NCI-H1092 treated with DMSO at 0.1 percent for 48 hours (cell line): ENCODE measurements around the gene KDM6A.
"Not testable (repeated sequence)": the region's sequence is repeated elsewhere in the genome, so short reads cannot be mapped to it uniquely, and the experiment has no call there.

Source experiments
- DNase-seq: peaks from one replicate; lab custom pipeline; 2025; lab: John Stamatoyannopoulos, UW

KDM6A gene

DNA sequence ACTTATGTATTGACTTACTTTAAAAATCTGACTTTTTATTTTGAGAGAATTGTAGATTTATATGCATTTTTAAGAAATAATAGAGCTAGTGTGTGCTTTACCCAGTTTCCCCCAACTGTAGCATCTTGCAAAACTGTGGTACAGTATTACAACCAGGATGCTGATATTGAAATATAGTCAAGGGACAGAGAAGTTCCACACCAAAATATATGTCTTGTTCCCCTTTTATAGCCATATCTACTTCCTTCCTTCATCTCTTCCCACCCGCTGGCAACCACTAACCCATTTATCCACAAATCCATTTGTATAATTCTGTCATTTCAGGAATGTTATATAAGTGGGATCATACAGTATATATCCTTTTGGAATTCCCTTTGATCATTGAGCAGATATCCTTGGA, 16.8 kb downstream of the KDM6A start:
- DNase-seq: no peak

DNA sequence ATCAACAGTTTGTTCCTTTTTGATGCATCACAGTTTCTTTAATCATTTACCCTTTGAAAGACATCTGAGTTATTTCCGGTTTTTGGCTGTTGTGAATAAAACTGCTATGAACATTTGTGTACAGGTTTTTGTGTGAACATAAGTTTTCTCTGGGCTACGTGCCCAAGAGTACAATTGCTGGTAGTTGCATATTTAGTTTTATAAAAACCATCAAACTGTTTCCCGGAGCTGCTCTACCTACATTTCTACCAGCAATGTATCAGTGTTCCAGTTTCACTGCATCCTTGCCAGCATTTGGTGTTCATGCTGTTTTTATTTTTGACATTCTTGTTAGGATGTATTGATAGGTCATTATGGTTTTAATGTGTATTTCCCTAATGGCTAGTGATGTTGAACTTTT, 17.3 kb downstream of the KDM6A start:
- DNase-seq: no peak

DNA sequence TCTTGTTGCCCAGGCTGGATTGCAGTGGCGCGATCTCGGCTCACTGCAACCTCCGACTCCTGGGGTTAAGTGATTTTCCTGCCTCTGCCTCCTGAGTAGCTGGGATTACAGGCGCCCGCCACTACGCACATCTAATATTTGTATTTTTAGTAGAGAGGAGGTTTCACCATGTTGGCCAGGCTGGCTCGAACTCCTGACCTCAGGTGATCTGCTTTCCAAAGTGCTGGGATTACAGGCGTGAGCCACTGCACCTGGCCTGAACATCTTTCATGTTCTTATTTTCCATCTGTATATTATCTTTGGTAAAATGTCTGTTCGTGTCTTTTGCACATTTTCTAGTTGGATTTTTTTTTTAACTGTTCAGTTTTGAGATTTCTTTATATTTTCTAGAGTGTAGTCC, 17.7 kb downstream of the KDM6A start:
- DNase-seq: not testable (repeated sequence)

DNA sequence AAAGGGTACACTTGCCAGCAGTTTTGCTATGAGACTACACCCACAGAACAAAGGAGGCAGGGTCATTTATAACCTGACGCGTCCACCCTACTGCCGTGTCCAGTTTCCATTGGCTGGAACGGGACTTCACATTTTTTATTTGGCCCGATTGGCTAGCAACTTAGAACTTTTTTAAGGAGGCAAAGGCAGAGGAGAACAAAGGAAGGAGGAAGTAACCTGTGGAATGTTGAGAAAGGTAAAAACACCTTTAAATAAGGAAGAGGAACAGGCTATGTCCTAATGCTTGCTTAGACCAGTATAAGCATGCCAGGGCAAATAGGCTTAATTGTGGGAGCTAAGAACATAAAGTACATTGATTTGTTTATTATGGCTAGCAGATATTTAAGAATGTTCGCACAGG, 18.7 kb downstream of the KDM6A start:
- no peak for DNase-seq

DNA sequence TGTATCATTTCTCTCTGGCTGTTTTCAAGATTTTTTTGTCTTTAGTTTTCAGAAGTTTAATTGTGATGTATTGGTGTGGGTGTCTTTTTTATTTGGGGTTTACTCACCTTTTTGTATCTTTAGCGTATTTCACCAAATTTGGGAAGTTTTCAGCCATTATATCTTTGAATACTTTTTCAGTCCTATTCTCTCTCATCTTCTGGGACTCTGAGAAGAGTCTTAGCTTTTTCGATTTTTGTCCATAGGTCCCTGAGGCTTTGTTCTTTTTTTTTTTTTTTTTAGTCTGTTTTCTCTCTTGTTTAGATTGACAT, 23.8 kb downstream of the KDM6A start:
- DNase-seq: no peak

DNA sequence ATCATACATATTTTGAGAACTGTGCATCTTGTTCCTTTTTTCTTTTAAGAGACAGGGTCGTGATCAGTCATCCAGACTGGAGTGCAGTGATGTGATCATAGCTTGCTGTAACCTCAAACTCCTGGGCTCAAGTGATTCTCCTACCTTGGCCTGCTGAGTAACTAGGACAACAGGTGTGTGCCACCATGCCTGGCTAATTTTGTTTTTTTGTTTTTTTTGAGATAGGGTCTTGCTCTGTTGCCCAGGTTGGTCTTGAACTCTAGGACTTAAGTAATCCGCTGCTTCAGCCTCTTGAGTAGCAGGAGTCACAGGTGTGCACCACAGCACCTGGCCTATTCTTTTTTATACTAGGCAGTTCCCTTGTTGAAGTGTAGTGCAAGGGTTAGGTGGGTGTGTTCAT, 24.6 kb downstream of the KDM6A start:
- DNase-seq: no peak

DNA sequence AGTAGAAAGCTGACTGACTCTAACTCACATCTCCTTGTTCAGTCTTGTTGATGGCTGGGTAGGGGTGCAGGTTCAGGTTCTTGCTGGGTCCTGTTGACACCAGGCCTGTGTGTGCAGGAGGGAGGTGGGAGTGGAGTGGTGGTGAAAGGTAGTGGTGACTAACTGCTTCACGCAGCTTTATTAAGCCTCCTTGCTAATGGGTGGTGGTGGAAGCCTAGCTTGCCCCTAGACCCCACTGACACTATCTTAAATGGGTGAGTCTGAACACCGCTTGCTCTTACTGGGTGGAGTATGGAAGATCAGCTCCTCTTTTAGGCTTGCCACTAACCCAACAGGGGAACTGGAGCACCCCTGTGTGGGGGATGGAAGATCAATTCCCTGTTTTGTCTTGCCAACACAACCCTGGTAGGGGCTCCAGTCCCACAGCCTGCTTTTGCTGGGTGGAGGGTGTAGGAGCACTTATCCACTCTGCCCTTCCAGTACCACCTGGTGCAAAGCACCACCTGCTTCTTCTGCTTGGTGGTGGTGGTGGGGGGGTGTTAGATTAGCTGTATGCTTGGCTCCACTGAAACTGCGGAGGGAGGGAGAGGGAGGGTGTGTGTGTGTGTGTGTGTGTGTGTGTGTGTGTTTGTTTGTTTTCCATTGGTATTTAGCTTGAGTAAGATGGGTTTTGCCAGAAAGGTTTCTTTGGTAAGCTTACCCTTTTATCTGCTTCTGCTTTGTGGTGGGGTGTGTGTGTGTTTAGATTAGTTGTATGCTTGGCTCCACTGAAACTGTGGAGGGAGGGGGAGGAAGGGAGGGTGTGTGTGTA, 25.6 kb downstream of the KDM6A start:
- no peak for DNase-seq

DNA sequence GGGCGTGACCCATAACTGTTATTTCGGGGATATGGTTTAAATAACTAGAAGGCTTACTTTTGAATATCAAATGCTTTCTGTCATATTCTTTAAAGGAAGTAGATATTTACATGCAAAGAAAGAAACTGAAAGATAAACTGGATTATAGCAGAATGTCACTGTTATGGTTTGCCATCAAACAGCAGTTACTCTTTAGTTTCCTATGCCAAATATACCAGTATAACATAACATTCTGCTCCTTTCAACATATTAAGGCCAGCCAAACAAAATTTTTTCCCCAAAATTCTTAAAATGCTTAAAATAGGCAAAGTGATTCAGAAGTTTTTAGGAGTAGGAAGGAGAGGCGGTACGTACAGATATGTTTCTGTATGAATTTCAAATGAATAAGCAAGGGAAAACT, 27.0 kb downstream of the KDM6A start:
- no peak for DNase-seq

DNA sequence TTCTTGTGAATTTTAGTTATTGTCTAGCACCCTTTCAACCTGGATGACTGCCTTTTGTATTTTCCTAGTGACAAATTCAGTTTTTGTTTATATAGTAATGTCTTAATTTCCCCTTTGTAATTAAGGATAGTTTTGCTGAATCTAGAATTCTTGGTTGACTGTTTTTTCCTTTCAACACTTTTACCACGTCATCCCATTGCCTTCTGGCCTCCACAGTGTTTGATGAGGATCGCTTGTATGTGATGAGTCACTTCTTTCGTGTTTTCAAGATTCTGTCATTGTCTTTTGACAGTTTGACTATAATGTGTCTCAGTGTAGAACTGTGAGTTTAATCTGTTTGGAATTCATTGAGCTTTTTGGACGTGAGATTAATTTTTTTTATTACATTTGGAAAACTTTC, 30.1 kb downstream of the KDM6A start:
- no peak for DNase-seq

DNA sequence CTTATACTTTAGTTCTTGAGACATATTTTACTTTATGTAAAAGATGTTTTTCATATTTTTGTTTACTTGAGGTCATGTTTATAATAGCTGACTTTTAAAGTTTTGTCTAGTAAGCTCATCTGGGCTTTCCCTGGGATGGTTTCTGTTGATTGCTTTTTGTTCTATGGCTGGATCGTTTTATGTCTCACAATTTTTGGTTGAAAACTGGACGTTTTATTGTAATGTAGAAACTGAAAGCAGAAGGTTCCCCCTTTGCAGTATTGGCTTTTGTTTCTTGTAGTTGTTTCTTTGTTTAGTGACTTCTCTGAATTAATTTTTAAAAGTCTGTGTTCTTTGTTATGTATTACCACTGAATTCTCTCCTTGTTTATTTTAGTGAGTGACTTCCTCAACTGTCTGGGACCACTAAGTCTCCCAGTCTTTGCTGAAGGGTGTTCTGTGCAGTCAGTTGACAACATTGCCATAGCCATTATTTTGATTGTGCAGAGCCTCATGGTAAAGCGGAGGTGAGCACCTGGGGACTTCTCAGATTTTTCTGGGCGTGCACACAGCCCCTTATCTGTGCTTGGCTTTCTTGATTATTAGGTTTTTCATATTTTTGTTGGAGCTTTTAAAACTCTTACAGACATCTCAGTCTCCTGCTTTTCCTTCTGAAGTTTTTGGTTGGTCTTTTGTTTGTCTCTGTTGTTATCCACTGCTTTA, 31.0 kb downstream of the KDM6A start:
- no peak for DNase-seq

DNA sequence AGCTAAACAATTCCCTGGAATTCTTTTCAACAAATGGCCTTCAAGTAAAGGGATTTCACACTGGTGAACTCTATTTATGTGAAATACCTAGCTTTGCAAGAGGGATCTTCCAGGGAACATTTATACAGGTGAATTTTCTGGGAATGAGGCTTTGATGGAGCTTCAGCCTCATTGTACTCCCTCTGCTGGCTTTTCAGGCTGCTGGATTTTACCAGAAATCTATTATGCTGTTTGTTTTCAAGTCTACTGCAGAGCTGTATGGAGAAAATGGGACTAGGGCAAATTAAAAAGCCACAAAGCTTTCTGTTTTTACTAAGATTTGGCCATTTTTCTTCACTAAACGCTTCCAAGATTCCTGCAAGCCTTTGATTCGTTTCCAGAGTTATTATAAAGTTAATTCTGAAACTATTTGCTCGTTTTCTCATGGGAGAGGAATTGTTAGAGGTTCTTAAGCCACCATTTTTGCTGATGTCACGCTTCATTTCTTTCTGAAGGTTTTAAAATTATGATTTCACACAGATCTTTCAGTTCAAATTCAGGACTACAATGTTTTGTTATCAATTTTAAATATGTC, 31.6 kb downstream of the KDM6A start:
- DNase-seq: no peak

DNA sequence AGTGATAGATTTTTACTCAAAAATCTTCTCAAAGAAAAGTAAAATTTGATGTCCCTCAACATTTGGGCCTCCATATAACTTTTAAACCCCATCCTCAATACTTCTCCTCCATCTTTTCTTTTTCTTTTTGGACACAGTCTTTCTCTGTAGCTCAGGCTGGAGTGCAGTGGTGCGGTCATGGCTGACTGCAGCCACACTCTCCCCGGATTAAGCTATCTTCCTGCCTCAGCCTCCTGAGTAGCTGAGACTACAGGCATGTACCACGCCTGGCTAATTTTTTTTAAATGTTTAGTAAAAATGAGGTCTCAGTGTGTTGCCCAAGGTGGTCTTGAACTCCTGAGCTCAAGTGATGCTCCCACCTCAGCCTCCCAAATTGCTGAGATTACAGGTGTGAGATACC, 33.1 kb downstream of the KDM6A start:
- no peak for DNase-seq

DNA sequence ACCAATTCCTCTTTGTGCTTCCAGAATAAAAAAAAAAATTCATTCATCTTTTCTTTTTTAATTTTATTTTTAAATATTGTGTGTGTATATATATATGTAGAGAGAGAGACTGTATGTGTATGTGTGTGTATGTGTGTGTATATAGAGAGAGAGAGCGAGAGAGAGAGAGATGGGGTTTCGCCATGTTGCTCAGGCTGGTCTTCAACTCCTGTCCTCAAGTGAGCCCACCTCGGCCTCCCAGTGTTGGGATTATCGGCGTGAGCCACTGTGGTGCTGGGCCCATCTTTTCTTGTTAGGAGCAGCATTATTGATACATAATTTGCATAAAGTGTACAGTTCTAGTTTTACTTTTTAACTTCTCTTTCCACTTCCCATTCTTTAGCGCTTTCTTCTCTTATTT, 33.6 kb downstream of the KDM6A start:
- no peak for DNase-seq

DNA sequence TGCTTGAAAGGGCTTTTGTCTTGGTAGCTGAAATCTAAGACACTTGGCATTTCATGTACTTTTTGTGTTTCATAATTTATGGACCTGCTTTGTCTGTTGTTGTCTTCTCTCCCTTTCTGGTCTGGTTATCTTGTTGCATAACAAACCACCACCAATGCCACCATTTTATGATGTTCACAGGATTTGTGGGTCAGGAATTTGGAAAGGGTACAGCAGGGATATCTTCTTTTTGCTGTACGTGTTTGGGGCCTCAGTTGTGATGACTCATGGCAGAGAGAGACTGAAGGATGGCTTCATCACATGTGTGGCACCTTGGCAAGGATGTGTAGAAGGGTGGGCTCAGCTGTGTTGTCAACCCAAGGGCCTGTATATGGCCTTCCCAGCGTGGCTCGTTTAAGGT, 35.2 kb downstream of the KDM6A start:
- no peak for DNase-seq

DNA sequence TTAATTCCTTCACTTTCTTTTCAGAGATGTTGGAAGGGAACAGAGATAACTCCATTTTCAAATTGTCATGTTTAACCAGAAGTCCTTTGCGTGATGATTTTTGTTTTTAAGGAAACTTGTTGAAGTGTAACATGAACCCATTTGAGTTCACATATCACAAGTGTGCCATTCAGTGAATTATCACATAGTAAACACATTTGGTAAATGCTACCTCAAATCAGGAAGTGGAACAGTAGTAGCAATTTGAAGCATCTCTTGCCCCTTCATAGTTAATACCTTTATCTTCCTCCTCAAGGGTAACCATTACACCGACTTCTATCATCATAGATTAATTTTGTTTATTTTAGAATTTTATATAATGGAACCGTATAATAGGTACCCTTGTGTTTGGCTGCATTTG, 35.8 kb downstream of the KDM6A start:
- no peak for DNase-seq

DNA sequence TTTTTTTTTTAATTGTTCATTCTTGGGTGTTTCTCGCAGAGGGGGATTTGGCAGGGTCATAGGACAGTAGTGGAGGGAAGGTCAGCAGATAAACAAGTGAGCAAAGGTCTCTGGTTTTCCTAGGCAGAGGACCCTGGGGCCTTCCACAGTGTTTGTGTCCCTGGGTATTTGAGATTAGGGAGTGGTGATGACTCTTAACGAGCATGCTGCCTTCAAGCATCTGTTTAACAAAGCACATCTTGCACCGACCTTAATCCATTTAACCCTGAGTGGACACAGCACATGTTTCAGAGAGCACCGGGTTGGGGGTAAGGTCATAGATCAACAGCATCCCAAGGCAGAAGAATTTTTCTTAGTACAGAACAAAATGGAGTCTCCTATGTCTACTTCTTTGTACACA, 37.5 kb downstream of the KDM6A start:
- not testable (repeated sequence) for DNase-seq

DNA sequence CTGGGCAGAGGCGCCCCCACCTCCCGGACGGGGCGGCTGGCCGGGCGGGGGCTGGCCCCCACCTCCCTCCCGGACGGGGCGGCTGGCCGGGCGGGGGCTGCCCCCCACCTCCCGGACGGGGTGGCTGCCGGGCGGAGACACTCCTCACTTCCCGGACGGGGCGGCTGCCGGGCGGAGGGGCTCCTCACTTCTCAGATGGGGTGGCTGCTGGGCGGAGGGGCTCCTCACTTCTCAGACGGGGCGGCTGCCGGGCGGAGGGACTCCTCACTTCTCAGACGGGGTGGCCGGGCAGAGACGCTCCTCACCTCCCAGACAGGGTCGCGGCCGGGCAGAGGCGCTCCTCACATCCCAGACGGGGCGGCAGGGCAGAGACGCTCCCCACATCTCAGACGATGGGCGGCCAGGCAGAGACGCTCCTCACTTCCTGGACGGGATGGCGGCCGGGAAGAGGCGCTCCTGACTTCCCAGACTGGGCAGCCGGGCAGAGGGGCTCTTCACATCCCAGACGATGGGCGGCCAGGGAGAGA, 38.1 kb downstream of the KDM6A start:
- DNase-seq: not testable (repeated sequence)

DNA sequence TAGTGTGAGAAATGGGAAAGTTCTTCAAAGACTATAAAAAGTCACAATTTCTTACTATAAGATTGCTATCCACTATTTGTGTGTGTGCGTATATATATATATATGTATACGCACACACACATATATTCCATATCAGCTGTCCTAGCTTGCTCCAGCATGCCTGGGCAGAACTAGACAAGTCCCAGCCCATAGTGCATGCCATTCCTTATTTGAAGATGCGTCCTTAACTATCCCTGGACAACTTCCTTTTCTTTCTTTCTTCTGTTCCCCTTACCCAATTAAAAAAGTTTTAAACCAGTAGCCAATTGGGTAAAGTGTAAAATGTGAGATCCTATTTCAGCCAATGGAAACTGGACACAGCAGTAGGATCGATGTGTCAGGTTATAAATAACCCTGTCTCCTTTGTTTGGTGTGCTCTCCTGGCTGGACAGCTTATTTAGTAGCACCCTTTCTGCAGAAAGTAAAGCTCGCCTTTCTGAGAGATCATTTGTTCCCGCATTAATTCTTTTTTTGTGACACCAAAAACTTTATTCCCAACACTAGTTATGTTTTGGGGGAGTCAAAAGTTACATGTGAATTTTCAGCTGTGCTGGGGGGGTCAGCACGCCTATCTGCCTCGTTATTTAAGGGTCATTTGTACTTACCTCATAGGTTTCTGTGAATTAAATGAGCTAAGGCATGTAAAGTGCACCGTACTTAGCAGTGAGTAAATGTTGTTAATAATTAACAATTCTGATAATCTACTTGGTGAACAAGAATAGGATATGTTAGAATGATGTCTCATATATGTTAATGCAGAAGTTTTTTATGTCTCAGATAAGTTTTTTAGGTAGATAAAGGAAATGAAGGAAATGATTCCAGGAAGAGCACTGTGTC, 40.9 kb downstream of the KDM6A start:
- DNase-seq: no peak

DNA sequence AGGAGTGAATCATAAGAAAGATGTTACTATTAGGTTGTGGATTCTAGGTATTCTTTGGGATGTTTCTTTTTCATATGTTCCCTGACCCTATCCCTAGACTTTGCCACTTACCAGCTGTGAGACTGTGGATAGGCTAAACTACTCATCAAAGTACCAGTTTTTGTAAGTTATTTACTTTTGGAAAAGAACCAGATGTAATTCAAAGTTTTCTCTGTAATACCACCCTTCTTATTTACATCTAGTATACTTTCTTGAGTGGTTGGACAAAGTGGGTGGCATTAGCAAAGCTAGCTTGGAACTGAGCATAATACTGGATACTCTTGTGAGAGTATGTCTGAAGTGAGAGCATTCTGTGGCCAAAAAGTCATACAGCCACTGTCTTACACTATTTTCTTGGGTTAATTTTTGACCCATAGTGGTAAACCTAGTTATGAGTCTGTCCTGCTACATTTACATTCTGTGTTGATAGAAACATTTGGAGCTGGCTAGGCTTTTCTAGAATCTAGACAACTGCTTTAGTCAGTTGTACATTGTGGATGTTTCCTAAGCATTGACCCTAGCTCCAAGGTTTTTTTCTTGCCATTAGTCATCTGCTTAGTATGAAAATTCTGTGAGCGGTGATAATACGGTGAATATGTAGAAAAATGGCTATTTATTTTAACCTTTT, 41.7 kb downstream of the KDM6A start:
- DNase-seq: no peak

DNA sequence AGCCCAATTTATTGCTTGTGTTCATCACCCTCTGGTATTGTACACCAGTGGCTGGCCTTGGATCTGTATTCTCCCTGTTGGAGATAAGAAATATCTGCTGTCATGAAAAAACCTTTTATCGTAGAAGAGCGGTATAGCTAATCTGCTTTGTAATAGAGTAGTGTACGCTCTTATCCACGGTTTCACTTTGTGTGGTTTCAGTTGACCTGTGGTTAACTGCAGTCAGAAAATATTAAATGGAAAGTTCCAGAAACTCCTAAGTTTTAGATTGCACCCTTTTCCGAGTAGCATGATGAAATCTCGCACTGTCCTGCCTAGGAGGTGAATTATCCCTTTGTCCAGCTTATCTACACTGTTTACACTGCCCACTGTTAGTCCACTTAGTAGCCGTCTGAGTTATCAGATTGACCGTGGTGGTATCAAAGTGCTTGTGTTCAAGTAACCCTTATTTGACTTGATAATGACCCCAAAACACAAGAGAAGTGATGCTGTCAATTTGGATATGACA, 42.4 kb downstream of the KDM6A start:
- DNase-seq: no peak

DNA sequence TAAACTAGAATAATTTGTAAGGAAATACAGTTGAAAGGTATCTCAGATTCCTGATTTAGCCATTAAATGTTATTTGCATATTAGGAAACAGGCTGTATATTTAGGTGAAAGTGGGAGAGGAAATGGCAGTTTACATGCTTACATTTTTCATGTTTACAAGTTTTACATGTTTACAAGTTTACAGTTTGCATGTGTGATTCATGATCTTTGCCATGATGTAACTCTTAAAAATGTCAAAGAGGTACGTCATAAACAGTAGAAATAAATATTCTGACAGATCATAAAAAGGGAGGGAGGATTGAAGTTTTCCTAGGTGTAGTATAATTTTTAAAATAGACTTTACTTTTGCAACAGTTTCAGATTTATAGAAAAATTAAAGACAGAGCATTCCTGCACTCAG, 45.7 kb downstream of the KDM6A start:
- DNase-seq: no peak

DNA sequence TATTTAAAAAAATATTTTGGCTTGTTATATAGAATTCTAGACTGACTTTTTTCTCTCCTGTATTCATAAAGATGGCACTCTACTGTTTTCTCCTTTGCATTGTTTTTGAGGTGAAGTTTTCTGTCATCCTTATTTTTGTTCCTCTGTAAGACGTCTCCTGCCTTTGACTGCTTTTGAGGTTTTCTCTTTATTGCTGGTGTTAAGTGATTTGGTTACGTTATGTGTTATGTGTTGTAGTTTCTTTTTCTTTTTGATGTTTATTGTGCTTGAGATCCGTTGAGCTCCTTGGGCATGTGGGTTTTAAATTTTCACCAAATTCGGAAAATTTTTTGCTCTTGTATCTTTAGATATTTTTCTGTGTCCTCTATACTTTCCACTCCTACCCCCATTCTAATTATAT, 50.0 kb downstream of the KDM6A start:
- no peak for DNase-seq
